HG02852 (cell line): ENCODE measurements around the gene ACTG2.
"Not testable (repeated sequence)": the region's sequence is repeated elsewhere in the genome, so short reads cannot be mapped to it uniquely, and the experiment has no call there.

Experiments used
- ATAC-seq: cut with Tn5 transposase; IDR thresholded peaks from one replicate; pipeline ENCODE4 v1.9.1; 2021; ENCODE audit warnings: mild to moderate bottlenecking, moderate library complexity; ENCODE audit not compliant: unreplicated experiment

ACTG2 gene

DNA sequence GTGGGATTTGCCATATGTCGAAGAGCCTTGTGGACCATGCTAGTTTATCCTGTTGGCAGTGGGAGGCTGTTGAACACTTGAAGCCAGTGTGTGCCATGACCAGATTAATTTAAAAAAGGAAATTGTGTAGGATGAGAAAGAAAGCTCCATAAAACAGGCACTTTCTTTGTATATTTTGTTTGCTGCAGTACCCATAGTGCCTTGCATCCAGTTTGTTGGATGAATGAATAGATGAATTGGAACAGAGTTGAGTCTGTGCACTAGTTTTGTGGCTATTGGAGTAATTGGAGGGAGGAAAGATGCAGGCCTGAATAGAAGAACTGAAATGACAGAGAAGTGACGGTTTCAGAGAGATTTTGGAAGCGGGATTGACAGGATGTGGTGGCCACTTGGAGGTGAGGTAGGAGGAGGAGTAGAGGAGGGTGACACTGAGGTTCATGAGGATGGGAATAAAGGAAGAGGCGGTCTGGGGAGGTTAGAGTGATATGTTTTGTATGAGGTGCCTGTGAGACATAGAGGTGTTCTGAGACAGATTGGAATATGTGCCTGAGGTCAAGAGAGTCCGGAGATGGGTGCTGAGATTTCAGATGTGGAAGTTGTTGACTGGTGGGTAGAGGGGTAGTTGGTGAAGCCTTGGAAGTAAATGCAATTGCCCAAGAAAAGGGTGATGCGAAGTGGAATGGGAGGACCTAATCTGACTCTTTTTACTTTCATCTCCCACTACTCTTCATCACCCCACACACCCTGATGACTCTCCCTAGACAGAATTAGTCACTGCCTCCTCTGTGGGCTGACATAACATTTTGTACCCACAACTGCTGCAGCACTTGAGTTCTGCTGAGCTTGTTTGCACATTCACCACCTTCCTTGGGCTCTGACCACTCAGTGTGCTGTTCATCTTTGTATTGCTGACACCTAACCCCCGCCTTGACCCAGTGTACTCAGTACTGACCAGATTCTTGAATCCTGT is 39.0 kb downstream of the ACTG2 start:
- ATAC-seq: no peak

DNA sequence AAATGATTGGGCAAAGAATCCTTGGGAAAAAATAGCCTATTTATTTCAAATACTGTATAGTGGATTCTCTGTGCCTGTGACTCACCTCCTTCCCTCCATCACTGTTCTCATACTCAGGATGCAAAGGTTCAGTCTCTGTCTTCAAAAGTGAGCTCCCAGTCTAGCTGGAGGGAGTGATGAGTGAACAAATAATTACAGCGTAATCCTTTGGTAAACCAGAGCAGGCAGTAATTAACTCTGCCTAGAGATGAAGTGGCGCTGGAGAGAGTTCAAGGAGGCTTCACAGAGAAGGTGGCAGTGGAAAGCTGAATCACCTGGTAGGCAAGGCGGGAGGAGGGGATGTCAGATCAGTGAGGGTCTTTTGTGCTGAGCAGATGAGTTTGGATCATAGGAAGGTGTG is 40.4 kb downstream of the ACTG2 start:
- ATAC-seq: no peak

DNA sequence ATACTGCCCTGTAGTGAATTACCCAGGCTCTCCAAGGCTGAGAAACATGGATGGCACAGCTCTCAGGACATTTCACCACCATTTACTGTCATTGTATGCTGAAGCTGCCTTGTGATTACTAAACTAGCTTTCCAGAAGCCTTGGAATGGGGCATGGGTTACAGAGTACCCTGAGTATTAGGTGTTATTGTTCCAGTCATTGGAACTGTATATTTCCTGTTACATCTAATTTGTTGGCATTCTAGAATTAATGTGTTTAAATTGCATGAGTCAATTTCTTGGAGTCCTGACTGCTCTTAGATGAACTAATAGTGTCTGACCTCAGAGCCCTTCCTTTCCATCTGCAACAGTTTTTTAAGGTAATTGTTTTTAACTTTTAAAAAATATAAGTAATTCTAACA is 42.8 kb downstream of the ACTG2 start:
- no peak for ATAC-seq

DNA sequence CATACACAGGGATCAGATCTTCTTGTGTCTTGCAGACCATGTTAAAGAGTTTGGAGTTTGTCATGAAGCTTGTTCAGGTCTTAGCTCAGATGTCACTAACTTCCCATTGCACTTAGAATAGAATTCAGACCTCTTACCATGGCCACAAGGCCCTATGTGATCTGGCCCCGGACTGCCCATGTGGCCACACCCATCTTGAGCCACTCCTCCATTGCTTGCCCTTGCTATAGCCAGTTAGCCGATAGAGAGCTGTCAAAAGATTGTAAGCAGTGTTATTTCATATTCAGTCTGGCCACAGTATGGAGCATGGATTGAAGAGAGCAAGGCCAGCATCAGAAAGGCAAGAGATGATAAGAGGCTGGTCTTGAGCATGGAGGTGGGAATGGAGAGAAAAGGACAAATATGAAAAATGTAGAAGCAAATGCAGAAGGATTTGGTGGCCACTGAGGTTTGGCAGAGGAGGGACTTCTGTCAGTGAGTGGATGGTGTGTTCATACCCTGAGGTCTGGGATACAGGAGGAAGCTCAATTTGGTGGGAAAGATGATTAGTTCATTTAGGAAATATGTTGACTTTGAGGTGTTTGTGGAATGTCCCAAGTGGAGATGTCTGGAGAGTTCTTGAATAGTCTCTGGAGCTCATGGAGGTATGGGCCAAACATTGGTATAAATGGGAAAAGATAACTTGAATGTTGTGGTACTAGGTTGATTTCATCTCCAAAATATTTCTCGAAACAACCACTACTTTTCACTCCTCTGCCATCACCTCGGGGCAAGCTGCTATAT is 44.5 kb downstream of the ACTG2 start:
- no peak for ATAC-seq

DNA sequence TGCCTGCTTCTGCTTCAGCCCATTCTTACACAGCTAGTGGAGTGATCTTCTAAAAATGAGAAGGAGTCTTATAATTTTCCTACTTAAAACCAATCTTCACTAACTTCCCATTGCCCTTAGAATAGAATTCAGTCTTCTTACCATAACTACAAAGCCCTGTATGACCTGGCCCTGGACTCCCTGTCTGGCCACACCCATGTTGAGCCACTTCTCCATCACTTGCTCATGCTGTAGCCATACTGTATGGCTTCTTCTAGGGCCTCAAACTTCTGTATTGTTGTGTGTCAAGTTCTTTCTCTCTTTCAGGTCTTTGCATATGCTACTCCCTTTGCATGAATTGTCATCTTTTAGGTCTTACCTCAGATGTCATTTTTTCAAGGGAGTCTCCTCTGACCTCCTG is 45.1 kb downstream of the ACTG2 start:
- ATAC-seq: no peak

DNA sequence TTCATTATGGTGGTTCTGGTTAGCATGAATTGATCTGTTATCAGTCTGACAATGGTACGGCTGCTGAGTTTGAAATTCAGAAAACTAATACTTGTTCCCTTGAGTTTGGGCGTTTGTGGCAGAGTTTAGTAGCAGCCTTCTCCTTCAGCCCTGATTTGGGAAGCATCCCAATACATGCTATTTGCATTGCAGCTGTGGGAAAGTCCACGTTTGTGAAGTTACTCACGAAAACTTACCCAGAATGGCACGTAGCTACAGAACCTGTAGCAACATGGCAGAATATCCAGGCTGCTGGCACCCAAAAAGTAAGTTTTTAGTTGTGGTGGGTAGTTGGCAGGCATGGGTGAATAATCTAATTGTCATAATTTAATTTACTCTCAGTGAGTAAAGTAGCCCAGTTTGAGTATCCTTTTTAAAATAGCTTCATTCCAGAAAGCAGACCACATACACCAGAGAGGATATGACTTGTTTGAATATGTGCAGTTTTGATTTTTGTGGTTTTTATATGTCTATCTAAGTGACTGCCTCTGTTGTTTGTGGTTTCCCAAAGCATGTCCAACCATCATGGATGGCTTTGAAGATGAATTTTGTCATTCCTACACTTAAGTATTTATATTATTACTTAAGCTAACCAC is 46.0 kb downstream of the ACTG2 start:
- ATAC-seq: no peak

DNA sequence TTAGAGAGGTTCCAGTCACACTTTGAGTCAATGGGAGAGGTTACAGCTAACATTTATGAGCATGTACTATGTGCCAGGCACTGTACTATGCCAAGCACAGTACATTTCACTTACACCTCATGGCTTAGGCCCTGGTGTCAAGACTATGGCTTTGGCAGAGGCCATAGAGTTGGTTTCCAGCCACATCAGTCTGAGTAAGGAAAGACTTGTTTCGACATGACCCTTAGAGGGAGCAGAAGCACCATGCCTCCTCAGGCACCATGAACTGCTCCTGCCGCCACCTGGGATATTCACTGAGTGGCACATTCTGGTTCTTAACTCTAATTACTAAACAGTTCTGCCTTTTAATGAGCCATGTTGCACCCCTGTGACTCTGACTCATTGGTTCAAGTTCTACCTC is 46.6 kb downstream of the ACTG2 start:
- no peak for ATAC-seq

DNA sequence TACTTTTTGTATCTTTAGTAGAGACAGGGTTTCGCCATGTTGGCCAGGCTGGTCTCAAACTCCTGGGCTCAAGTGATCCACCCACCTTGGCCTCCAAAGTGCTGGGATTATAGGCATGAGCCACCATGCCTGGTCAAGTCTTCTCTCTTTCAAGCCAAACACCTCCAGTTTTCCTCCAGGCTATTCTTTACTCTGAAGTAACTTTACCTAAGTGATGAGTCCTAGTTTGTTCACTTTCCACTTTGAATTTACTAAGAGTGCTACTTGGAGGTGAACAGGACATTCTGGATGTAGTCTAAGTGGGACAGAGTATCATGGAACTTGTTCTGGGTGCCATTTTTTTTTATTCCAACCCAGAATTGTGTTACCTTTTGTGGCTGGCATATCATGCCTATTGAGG is 47.3 kb downstream of the ACTG2 start:
- ATAC-seq: not testable (repeated sequence)

DNA sequence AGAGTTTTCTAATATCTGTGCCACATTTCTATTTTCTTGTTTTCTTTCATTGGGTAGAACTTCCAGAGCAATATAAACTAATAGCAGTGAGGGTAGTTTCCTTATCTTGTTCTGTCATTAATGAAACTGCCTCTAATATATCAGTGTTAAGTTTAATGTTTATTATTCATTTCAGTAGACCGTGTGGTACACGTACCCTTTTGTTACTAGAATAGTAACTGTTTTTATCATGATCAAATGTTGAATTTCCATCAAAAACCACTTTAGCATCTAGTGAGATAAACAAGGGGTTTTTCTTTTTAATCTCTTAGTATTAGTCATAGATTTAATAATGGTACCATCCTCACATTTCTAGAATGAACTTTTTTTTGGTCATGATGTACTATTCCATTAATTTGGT is 49.9 kb downstream of the ACTG2 start:
- ATAC-seq: no peak

DNA sequence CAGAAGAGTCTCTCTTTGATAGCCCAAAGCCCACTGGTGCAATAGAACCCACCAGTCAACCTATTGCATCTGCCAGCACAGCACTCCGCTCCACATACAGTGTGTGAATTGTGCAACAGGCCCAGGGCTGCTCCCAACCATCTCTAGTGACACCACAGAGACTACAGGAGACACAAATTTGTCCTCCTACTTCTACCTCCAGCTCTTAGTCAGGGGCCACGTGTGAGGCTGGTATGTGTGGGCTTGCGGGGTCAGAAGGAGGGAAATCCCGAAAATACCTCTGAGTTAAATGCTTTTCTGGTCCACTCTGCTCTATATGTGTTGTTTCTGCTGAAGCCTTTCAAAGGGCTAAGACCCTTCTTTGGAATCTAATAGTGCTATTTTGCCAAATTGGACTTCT is 51.9 kb downstream of the ACTG2 start:
- ATAC-seq: peak; percentile 64

DNA sequence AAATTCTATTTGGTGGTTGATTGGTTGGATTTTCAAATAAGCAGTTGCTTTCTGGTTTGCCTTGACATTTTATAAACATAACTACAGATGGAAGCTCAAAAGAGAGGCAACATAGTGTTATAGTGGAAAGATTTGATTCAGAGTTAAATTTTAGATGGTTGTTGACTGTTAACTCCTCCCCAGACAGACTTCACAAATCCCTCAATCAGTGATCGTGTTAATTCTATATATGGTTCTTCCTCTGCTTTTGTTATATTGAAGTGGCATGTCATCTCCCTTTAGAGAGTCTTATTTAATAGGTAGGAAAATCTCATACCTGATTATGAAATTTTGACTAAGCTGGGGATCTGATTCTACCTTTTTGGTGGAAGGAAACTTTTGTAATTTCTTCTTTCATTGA is 53.4 kb downstream of the ACTG2 start:
- ATAC-seq: no peak

DNA sequence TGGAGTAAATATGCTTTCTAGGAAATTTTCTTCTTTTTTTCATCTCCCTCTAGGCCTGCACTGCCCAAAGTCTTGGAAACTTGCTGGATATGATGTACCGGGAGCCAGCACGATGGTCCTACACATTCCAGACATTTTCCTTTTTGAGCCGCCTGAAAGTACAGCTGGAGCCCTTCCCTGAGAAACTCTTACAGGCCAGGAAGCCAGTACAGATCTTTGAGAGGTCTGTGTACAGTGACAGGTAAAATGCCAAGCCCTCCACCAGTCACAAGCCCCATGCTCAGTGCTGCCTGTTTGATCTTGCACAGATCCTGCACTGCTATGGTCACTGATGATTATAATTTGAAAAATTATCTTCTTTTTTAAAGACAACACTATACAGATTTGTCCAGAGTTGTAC is 53.9 kb downstream of the ACTG2 start:
- ATAC-seq: no peak

DNA sequence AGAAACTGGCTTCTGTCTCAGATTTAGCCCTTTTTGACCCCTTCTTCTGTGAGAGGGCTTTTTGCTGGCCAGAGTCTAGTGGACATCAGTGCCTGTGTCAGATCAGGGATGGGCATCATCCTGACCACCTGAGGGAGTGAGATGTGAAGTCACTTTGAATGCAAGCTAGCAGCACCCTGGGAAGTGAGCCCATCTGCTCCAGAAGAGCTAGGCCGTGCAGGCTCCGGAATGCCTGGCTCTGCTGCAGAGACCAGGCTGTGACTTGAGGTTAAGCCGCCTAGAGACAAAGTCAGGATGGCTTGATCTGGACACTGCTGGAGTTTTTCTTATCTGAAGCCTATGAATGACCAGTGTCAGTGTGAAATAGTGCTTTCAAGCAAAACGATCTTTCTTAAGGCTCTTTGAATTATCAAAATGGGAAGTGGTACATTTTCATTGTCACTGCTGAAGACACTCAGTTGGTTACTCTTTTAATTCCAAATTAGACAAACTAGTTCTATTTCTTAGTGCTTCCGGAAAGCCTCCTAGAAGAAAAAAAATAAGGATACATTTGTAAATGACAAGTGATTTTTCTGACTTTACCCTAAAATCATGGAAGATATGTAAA is 54.7 kb downstream of the ACTG2 start:
- ATAC-seq: no peak

DNA sequence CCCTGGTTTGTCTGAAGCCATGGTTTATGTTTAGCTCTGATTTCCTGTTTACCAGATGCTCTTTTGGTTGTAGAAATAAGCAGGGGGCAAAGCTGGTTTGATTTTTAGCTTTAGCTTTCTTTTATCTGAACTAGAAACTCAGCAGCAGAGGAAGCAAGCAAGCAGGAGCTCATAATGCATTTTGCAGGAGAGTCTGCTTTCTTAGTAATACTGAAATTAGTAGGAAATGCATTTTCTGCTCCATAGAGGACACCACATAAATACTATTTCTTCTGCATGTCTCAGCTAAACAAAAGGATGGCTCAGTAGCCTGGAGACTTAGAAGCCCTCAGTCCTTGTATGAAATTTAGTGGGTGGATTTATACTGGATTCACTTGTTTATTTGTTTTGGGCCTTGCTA is 57.0 kb downstream of the ACTG2 start:
- no peak for ATAC-seq

DNA sequence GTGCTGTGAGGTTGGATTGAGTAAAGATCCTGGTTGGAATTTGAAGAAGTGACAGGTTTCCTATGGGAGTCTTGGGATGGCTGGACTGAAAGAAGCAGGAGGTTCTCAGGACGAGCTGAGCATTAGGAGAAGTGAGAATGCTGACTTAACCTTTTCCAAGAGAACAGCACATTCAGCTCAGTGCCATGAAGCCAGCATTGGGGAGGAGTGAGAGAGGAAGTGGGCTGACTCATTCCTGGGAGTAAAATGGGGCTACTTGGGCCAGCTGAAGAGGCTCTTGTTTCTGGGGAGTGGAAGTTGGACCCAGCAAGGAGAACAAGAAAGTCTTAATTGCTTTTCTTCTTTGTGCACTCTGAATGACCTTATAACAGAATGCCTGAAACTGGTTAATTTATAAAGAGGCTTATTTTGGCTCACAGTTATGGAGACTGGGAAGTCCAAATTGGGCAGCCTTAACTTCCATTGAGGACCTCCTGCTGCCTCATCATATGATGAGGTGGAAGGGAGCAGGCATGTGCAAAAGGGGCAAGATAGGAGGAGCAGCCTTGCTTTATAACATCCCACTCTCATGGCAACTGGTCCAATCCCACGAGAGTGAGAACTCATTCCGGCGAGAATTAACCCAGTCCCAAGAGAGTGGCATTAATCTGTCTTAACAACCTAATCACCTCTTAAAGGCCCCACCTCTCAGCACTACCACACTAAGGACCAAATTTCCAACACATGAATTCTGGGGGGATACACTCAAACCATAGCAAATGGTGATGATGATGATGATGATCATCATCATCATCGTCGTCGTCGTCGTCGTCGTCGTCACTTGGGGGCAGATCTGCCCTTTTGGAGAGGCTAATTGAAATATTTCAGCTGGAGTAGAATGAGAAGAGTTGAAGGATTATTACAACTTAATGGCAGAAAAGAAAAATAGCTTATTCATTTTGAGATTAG is 60.0 kb downstream of the ACTG2 start:
- ATAC-seq: no peak

DNA sequence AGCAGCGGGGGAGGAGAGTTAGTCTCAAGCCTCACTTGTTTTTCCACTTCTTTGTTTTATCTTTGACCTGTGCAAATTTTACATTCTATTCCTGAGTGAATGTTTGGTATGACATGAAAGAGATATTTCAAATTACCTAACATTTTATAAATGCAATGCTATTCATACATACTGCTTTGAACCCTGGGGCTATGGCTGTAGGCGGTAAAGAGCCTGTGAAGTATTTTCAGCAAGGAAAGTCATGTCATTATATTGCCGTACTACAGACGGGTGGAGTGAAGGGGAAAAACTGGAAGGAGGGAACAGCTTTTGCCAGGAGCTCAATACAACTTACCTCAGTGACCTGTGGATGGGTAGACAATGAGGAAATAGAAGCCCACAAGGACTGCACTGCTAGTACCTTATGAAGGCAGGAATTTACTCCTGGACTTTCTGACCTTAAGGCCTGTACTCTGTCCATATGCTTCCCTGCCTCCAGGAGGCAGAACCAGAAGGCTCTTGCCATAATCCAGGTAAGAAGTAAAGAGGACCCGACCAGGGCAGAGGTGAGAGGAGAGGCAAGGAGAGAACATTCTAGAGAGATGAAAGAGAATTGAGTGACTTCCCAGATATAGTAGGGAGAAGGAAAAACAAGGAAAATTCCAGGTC is 63.5 kb downstream of the ACTG2 start:
- ATAC-seq: no peak

DNA sequence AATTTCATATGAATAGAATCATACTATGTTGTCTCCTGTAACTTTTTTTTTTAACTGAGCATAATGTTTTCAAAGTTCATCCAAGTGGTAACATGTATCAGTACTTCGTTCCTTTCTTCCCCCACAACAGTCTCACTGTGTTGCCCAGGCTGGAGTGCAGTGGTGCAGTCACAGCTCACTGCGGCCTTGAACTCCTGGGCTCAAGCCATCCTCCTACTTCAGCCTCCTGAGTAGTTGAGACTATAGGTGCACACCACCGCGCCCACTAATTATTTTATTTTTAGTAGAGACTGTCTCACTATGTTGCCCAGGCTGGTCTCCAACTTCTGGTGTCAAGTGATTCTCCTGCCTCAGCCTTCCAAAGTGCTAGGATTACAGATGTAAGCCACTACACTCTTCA is 68.5 kb downstream of the ACTG2 start:
- ATAC-seq: no peak

DNA sequence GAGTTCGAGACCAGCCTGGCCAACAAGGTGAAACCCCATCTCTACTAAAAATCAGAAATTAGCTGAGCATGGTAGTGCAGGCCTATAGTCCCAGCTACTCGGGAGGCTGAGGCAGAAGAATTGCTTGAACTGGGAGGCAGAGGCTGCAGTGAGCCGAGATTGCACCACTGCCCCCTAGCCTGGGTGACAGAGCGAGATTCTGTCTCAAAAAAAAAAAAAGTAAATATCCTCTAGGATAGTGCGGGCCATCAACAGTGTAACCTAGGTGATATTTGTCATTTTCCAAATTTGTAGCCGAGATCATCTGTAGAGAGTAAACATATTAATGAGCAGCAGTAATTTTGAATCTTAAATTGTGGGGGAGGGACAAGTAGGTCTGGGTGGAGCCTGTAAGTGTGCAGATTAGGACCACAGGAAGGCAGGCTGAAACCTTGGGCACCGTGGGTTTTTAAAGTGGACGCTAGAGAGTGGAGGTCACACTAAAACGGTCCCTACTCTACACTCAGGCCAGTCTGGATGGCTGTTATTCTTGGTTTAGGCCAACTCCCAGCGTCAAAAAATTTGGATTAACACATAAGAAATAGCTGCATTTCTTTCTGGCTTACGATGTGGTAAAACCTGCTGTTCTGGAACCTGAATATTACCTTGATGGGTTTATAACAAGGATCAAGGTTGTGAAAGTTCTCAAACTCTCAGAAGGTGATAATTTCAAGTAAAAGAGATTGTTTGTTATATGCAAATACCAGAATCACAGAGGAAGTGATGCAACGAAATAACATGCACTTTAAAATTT is 69.2 kb downstream of the ACTG2 start:
- ATAC-seq: no peak

DNA sequence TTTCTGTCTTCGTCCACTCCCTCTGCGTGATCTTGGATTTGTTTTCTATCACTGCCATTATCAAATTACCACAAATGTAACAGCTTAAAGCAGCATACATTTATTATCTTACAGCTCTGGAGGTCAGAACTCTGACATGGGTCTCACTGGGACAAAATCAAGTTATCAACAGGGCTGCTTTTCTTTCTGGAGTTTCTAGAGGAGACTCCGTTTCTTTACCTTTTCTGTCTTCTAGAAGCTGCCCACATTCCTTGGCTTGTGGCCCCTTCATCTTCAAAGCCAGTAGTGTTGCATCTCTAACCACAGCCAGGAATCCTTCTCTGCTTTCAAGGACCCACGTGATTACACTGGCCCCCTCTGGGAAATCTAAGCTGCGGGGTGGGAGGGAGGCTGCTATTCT is 70.0 kb downstream of the ACTG2 start:
- ATAC-seq: no peak
